HL-60 (cell line): ENCODE data around the gene MGAT4A.

Source experiments
- DNase-seq, 2 experiments: peaks; one replicate each; pipeline ENCODE4 v3.0.0-alpha.2; 2010 to 2020; ENCODE audit warnings: low read depth in 1 of 2, low spot score in 1 of 2
- H3K27ac ChIP-seq: fragments of 250-450 bp; sonication (Bioruptor Pico); replicated peaks from 2 replicates; pipeline ENCODE4 v1.5.1; 2020; ENCODE audit warnings: mild to moderate bottlenecking, moderate library complexity
- H3K27me3 ChIP-seq: fragments of 250-450 bp; sonication (Bioruptor Pico); 2 replicates; pipeline ENCODE4 v1.5.1; 2021; ENCODE audit warnings: mild to moderate bottlenecking, moderate library complexity; ENCODE audit not compliant: insufficient read depth, poor library complexity, severe bottlenecking
- H3K4me3 ChIP-seq: replicated peaks from 2 replicates; pipeline ENCODE4 v1.5.1; 2011; ENCODE audit warnings: mild to moderate bottlenecking, control low read depth, low read length; ENCODE audit not compliant: insufficient read depth
- CTCF ChIP-seq: IDR thresholded peaks from one replicate; pipeline ENCODE4 v1.5.1; 2011; ENCODE audit warnings: low read length, control low read depth, inconsistent platforms; ENCODE audit not compliant: insufficient read depth
- GABPA ChIP-seq: IDR thresholded peaks from 2 replicates; pipeline ENCODE4 v1.6.1; 2012; ENCODE audit warnings: low read depth
- POLR2AphosphoS5 ChIP-seq: IDR thresholded peaks from 2 replicates; pipeline ENCODE4 v1.6.1; 2012; ENCODE audit warnings: low read depth
- REST ChIP-seq: IDR thresholded peaks from 2 replicates; pipeline ENCODE4 v1.6.1; 2012; ENCODE audit warnings: low read depth; ENCODE audit not compliant: insufficient replicate concordance
- SPI1 ChIP-seq: IDR thresholded peaks from 2 replicates; pipeline ENCODE4 v1.6.1; 2012; ENCODE audit warnings: low read depth, mild to moderate bottlenecking, borderline replicate concordance

The MGAT4A gene

GRCh38 chr2:98737848-98738247 lies 6.9 kb upstream of the MGAT4A start:
- TF ChIP-seq SPI1 (no peak), GABPA (no peak), POLR2AphosphoS5 (no peak), CTCF (no peak), REST (no peak)
- Histone ChIP-seq H3K27me3 (no peaks in the 10 kb centered on the region), H3K27ac (no peak overlapping the region), H3K4me3 (no peak overlapping the region)
- no peak for DNase-seq

- H3K27me3 ChIP-seq: no peaks in the 10 kb centered on the region
- H3K4me3 ChIP-seq: no peak overlapping the region
- H3K27ac ChIP-seq: no peak overlapping the region
- DNase-seq: no peak
- TF ChIP-seq POLR2AphosphoS5 (no peak), REST (no peak), SPI1 (no peak), CTCF (no peak), GABPA (no peak)
Observed at GRCh38 chr2:98736464-98736889, 5.5 kb upstream of the MGAT4A start.

- Histone ChIP-seq H3K4me3 (no peak overlapping the region), H3K27me3 (no peaks in the 10 kb centered on the region), H3K27ac (peak overlapping the region; percentile 62)
- no peak for DNase-seq
- no peak for TF ChIP-seq CTCF
- no peak for TF ChIP-seq GABPA
- TF ChIP-seq SPI1: no peak
- TF ChIP-seq POLR2AphosphoS5: no peak
- TF ChIP-seq REST: no peak
Observed at GRCh38 chr2:98734823-98735260, 3.9 kb upstream of the MGAT4A start.
